Cardiac muscle cell (in vitro differentiated cells and primary cell): ENCODE data around the gene SIPA1. TPM values are rescaled to one million over a fixed set of nuclear protein-coding genes. Genes with fewer than 3 reads are reported as not detected.
A peak's percentile ranks its signal among the peaks of the same experiment; 100 is the strongest.

Experiments
- DNase-seq, 2 donors: peaks; one replicate each; pipeline versions ENCODE4 v3.0.0 to v3.0.0-alpha.2; 2010 to 2017; ENCODE audit warnings: low read depth in 1 of 2, low spot score in 1 of 2
- H3K27ac ChIP-seq: fragments of 200-600 bp; sonication (generic); 2 replicates; pipeline ENCODE4 v1.5.1; 2016
- H3K27me3 ChIP-seq: fragments of 200-600 bp; sonication (generic); 2 replicates; pipeline ENCODE4 v1.6.0; 2016; ENCODE audit warnings: control low read depth
- H3K36me3 ChIP-seq: fragments of 200-600 bp; sonication (generic); 2 replicates; pipeline ENCODE4 v1.5.1; 2016; ENCODE audit warnings: control low read depth
- H3K4me1 ChIP-seq: fragments of 200-600 bp; sonication (generic); 2 replicates; pipeline ENCODE4 v1.8.1; 2017; ENCODE audit warnings: low read depth, mild to moderate bottlenecking, mixed run types
- H3K4me3 ChIP-seq: fragments of 200-600 bp; sonication (generic); 2 replicates; pipeline ENCODE4 v1.5.1; 2016; ENCODE audit warnings: mild to moderate bottlenecking
- H3K9me3 ChIP-seq: fragments of 200-600 bp; sonication (generic); 2 replicates; pipeline ENCODE4 v1.5.1; 2017; ENCODE audit warnings: low read depth, mild to moderate bottlenecking, control low read depth
- CTCF ChIP-seq: IDR thresholded peaks from 2 replicates; pipeline ENCODE4 v1.5.1; 2012; ENCODE audit warnings: low read depth, mild to moderate bottlenecking, low read length
- polyA plus RNA-seq: library from polyadenylated mRNA; unstranded; fragments of >200 nt; fragmentation: Nextera tagmentation; extraction: Ambion mirVana; gene quantifications from 2 replicates; pipeline ENCODE4 v1.2.1, GENCODE V29; 2016
- total RNA-seq: library from RNA; depleted of rRNA; stranded (reverse); fragments of >200 nt; gene quantifications from 2 replicates; pipeline ENCODE4 v1.2.3, GENCODE V29; 2016

The SIPA1 gene
- total and polyA plus RNA-seq, 2 experiments from 2014 or later = 21.6 to 25.9 TPM

GRCh38 chr11:65591939-65592857 lies 45.7 kb upstream of the SIPA1 start:
- no peak for TF ChIP-seq CTCF
- H3K4me1 ChIP-seq = peaks cover 14% of the 10 kb centered on the region
- peak; percentile 38 to 69 for DNase-seq
- H3K27me3 ChIP-seq = peaks cover 18% of the 10 kb centered on the region
- no peak overlapping the region for H3K27ac ChIP-seq
- no peaks in the 10 kb centered on the region for H3K9me3 ChIP-seq
- H3K4me3 ChIP-seq = peak overlapping the region; percentile 21
- H3K36me3 ChIP-seq = no peaks in the 10 kb centered on the region

DNA sequence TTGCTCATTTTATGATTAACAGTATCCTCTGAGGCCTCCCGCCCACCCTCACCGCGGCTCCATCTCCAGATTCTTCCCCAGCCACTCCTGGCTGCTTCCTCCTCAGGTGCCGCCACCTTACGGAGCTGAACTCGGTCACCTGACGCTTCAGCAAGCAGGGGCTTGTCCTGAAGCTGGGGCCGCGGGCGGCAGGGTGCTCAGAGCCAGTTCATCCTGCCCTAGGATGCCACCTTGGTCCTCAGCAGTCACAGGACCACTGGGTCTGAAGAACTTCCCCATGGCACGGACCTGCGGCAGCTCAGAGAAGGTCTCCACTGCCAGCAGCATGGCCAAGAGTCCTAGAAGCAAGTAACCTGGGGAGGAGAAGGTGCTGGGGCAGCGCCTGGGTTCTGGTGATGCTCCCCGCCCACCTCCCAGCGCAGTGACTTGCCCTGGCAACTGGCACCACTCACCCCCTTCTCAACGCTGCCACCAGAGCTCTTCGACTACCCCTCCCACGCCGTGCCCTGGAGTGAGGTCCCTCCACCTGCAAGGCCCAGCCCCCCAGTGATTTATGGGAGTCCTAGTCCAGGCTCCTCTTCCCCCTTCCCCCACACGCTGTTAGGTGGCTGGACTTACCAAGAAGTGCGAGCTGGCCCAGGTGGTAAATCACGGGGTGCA lies 44.9 kb upstream of the SIPA1 start:
- H3K9me3 ChIP-seq = no peaks in the 10 kb centered on the region
- H3K27me3 ChIP-seq = peaks cover 18% of the 10 kb centered on the region
- peaks cover under 1% of the 10 kb centered on the region for H3K36me3 ChIP-seq
- H3K27ac ChIP-seq = no peak overlapping the region
- peaks cover 6% of the 10 kb centered on the region for H3K4me1 ChIP-seq
- no peak overlapping the region for H3K4me3 ChIP-seq
- DNase-seq = no peak
- TF ChIP-seq CTCF = no peak

GRCh38 chr11:65593518-65594414 lies 44.1 kb upstream of the SIPA1 start:
- Histone ChIP-seq H3K27me3 (peaks cover 18% of the 10 kb centered on the region), H3K36me3 (peaks cover 4% of the 10 kb centered on the region), H3K4me1 (no peaks in the 10 kb centered on the region), H3K4me3 (no peak overlapping the region), H3K27ac (no peak overlapping the region), H3K9me3 (no peaks in the 10 kb centered on the region)
- TF ChIP-seq CTCF = peak; percentile 75
- DNase-seq = peak; percentile 44 to 55

DNA sequence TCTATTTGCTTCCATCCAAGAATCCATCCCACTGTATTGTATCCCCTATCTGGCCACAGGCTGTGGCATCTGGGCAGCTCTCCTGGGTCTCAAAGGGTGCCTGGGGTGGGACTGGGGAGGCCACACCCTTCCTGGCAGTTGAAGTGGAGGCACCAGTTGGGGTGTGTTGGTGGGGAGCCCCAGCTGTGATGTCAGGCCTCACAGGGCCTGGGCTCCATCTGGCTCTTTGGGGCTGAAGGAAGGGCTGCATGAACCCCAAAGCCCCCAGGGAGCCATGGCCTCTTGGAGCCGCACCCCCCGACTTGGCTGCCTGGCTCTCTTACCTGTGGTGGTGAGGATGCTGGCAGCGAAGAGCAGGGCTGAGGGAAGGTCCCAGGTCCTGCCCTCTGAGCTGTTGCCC lies 42.8 kb upstream of the SIPA1 start:
- Histone ChIP-seq H3K9me3 (no peaks in the 10 kb centered on the region), H3K36me3 (peaks cover 4% of the 10 kb centered on the region), H3K27ac (no peak overlapping the region), H3K4me3 (no peak overlapping the region), H3K27me3 (peaks cover 18% of the 10 kb centered on the region), H3K4me1 (no peaks in the 10 kb centered on the region)
- no peak for TF ChIP-seq CTCF
- no peak for DNase-seq
